Dermis blood vessel endothelial cell (primary cell): Measurements from ENCODE around the gene GDPD1. TPM values are rescaled to one million over a fixed set of nuclear protein-coding genes. Genes with fewer than 3 reads are reported as not detected.

Source experiments
- total RNA-seq: library from RNA; depleted of rRNA; stranded (reverse); fragments of >200 nt; gene quantifications from 2 replicates; pipeline ENCODE4 v1.2.3, GENCODE V29; 2014

The GDPD1 gene
- total RNA-seq, 1 donor from 2014 or later: 3.1 TPM

Other genes starting within 250 kb of the GDPD1 start
- gene TRIM37, start 113.6 kb upstream of the GDPD1 start, total RNA-seq: 48.2 and 57.9 TPM in 2 replicates
- gene SKA2, start 65.3 kb upstream of the GDPD1 start, total RNA-seq: 51.9 and 89.9 TPM in 2 replicates
- gene PRR11, start 64.8 kb upstream of the GDPD1 start, total RNA-seq: 3.2 and 31.7 TPM in 2 replicates
- gene SMG8, start 10.5 kb upstream of the GDPD1 start, total RNA-seq: 23.5 and 28.1 TPM in 2 replicates
- gene YPEL2, start 111.1 kb downstream of the GDPD1 start, total RNA-seq: 90.8 and 101 TPM in 2 replicates